HCT116 (cell line): Measurements from ENCODE around the gene SPDEF. TPM values are rescaled to one million over a fixed set of nuclear protein-coding genes. Genes with fewer than 3 reads are reported as not detected.

Experiments
- ATAC-seq: fragments of 200-7000 bp; cut with Tn5 transposase; 2 replicates; pipeline ENCODE4 v1.9.1; 2020; ENCODE audit warnings: mild to moderate bottlenecking, moderate library complexity
- BruUV-seq: library from RNA; stranded (reverse); fragments of 400-500 nt; replicated peaks from 2 replicates; lab custom pipeline; 2021; lab: Mats Ljungman, UMichigan
- CTCF ChIA-PET: fragments of 300-600 bp; sonication (Branson Sonifier 250); formaldehyde crosslinking; loops from one replicate; lab custom pipeline; 2021; ENCODE audit warnings: antibody characterized with exemption; lab: Charles Lee
- POLR2A ChIA-PET: fragments of 300-600, 350-600 bp; sonication (Branson Sonifier 250); formaldehyde crosslinking; loops from one replicate; lab custom pipeline; 2021; ENCODE audit warnings: antibody characterized with exemption; lab: Charles Lee
- RAD21 ChIA-PET, 2 experiments: fragments of 300-600 bp; sonication (Branson Sonifier 250); formaldehyde crosslinking; loops; one replicate each; lab custom pipeline; 2023; ENCODE audit warnings: low total read pairs in 2 of 2; ENCODE audit not compliant: uncharacterized antibody in 2 of 2, unreplicated experiment in 2 of 2, low non-redundant PET in 1 of 2; lab: Charles Lee
- DNase-seq: peaks from one replicate; pipeline ENCODE4 v3.0.0-alpha.2; 2010; ENCODE audit warnings: low read depth, low spot score
- H2AFZ ChIP-seq: fragments of 200-600 bp; shearing (Covaris generic), sonication (generic); 2 replicates; pipeline ENCODE4 v1.6.1; 2017; ENCODE audit warnings: low read depth, mixed run types, mixed read lengths, antibody characterized with exemption, low read length; ENCODE audit not compliant: poor library complexity, severe bottlenecking
- H3K27ac ChIP-seq: 2 replicates; pipeline ENCODE4 v1.5.1; 2012; ENCODE audit warnings: low read depth, low read length
- H3K27me3 ChIP-seq: fragments of 200-600 bp; sonication (generic); 2 replicates; pipeline ENCODE4 v1.6.1; 2016; ENCODE audit warnings: mixed run types, low read length, mixed read lengths; ENCODE audit not compliant: insufficient read depth
- H3K36me3 ChIP-seq, 2 experiments: fragments of 200-500 bp in 1 of 2; fragments of 200-600 bp in 1 of 2; sonication (Bioruptor generic) in 1 of 2; sonication (generic) in 1 of 2; 2 replicates each; pipeline versions ENCODE4 v1.5.1 to v1.6.1; 2014 to 2016; ENCODE audit warnings: low read length in 2 of 2, inconsistent platforms in 1 of 2, mixed read lengths in 1 of 2, mixed run types in 1 of 2; ENCODE audit not compliant: insufficient read depth in 2 of 2, control insufficient read depth in 1 of 2
- H3K4me1 ChIP-seq, 2 experiments: fragments of 200-600 bp in 1 of 2; sonication (generic) in 1 of 2; 2 replicates each; pipeline versions ENCODE4 v1.5.1 to v1.6.1; 2012 to 2017; ENCODE audit warnings: low read length in 2 of 2, inconsistent platforms in 1 of 2, mild to moderate bottlenecking in 1 of 2, mixed read lengths in 1 of 2, mixed run types in 1 of 2, moderate library complexity in 1 of 2; ENCODE audit not compliant: insufficient read depth in 2 of 2, control insufficient read depth in 1 of 2
- H3K4me2 ChIP-seq: fragments of 200-600 bp; sonication (generic); 2 replicates; pipeline ENCODE4 v1.6.1; 2017; ENCODE audit warnings: mixed run types, low read length, mixed read lengths
- H3K4me3 ChIP-seq, 2 experiments: fragments of 200-600 bp in 1 of 2; sonication (generic) in 1 of 2; replicated peaks in 1 of 2; 2 replicates each; pipeline ENCODE4 v1.5.1; 2011 to 2016; ENCODE audit warnings: low read length in 2 of 2, control low read depth in 1 of 2, low read depth in 1 of 2, mild to moderate bottlenecking in 1 of 2, mixed read lengths in 1 of 2, mixed run types in 1 of 2
- H3K79me2 ChIP-seq: fragments of 200-600 bp; sonication (generic); 2 replicates; pipeline ENCODE4 v1.6.1; 2017; ENCODE audit warnings: mild to moderate bottlenecking, mixed run types, low read length, moderate library complexity, mixed read lengths; ENCODE audit not compliant: insufficient read depth
- H3K9ac ChIP-seq: fragments of 200-600 bp; sonication (generic); 2 replicates; pipeline ENCODE4 v1.6.1; 2016; ENCODE audit warnings: low read length, mixed read lengths
- H3K9me2 ChIP-seq: fragments of 200-600 bp; sonication (generic), shearing (Covaris generic); 2 replicates; pipeline ENCODE4 v1.6.1; 2017; ENCODE audit warnings: mixed run types, mild to moderate bottlenecking, moderate library complexity; ENCODE audit not compliant: insufficient read depth
- H3K9me3 ChIP-seq, 2 experiments: fragments of 200-500 bp in 1 of 2; fragments of 200-600 bp in 1 of 2; sonication (Bioruptor generic) in 1 of 2; sonication (generic) in 1 of 2; 2 replicates each; pipeline ENCODE4 v1.6.1; 2014 to 2017; ENCODE audit warnings: low read length in 2 of 2, mixed read lengths in 2 of 2, inconsistent platforms in 1 of 2, low read depth in 1 of 2, mild to moderate bottlenecking in 1 of 2, mixed run types in 1 of 2, moderate library complexity in 1 of 2; ENCODE audit not compliant: control insufficient read depth in 1 of 2, insufficient read depth in 1 of 2
- H4K20me1 ChIP-seq: fragments of 200-600 bp; sonication (generic), shearing (Covaris generic); 2 replicates; pipeline ENCODE4 v1.6.1; 2017; ENCODE audit warnings: mixed run types, mild to moderate bottlenecking, moderate library complexity; ENCODE audit not compliant: insufficient read depth
- ATF3 ChIP-seq: IDR thresholded peaks from 2 replicates; pipeline ENCODE4 v1.6.1; 2012
- CBX3 ChIP-seq: IDR thresholded peaks from 2 replicates; pipeline ENCODE4 v1.6.1; 2012; ENCODE audit warnings: low read depth
- CTCF ChIP-seq, 3 experiments: fragments of 200-600 bp in 1 of 3; sonication (generic) in 1 of 3; IDR thresholded peaks in 2 of 3; conservative IDR thresholded peaks in 1 of 3; 2 replicates each; pipeline ENCODE4 v1.5.1; 2012 to 2017; ENCODE audit warnings: low read depth in 2 of 3, low read length in 2 of 3, antibody characterized with exemption in 1 of 3, borderline replicate concordance in 1 of 3, control low read depth in 1 of 3, mild to moderate bottlenecking in 1 of 3, mixed read lengths in 1 of 3, mixed run types in 1 of 3, moderate library complexity in 1 of 3; ENCODE audit not compliant: insufficient read depth in 1 of 3
- EGR1 ChIP-seq: IDR thresholded peaks from 2 replicates; pipeline ENCODE4 v1.6.1; 2012; ENCODE audit warnings: low read depth
- ELF1 ChIP-seq: IDR thresholded peaks from 2 replicates; pipeline ENCODE4 v1.6.1; 2012; ENCODE audit warnings: low read depth, borderline replicate concordance
- EZH2 ChIP-seq: fragments of 200-600 bp; sonication (generic); IDR thresholded peaks from 2 replicates; pipeline ENCODE4 v1.6.1; 2017; ENCODE audit warnings: antibody characterized with exemption, mixed run types
- EZH2phosphoT487 ChIP-seq: fragments of 200-600 bp; IDR thresholded peaks from 2 replicates; pipeline ENCODE4 v1.6.1; 2018; ENCODE audit warnings: antibody characterized with exemption, borderline replicate concordance
- FOSL1 ChIP-seq: IDR thresholded peaks from 2 replicates; pipeline ENCODE4 v1.6.1; 2012; ENCODE audit warnings: low read depth
- MAX ChIP-seq: IDR thresholded peaks from 2 replicates; pipeline ENCODE4 v1.6.1; 2012
- POLR2A ChIP-seq: IDR thresholded peaks from 2 replicates; pipeline ENCODE4 v1.7.0; 2011; ENCODE audit warnings: borderline replicate concordance; ENCODE audit not compliant: insufficient read depth, insufficient read length; ENCODE audit errors: extremely low read depth
- POLR2AphosphoS5 ChIP-seq: IDR thresholded peaks from 2 replicates; pipeline ENCODE4 v1.6.1; 2011; ENCODE audit warnings: mild to moderate bottlenecking, low read depth, low read length, moderate library complexity
- RAD21 ChIP-seq: IDR thresholded peaks from 2 replicates; pipeline ENCODE4 v1.6.1; 2012; ENCODE audit warnings: low read depth, mild to moderate bottlenecking
- SRF ChIP-seq: IDR thresholded peaks from 2 replicates; pipeline ENCODE4 v1.6.1; 2012; ENCODE audit warnings: low read depth
- ZBTB33 ChIP-seq: IDR thresholded peaks from 2 replicates; pipeline ENCODE4 v1.6.1; 2011; ENCODE audit warnings: mild to moderate bottlenecking, low read length, moderate library complexity; ENCODE audit not compliant: insufficient replicate concordance; ENCODE audit errors: extremely low read depth
- ZFX ChIP-seq: fragments of 450-650 bp; IDR thresholded peaks from 2 replicates; pipeline ENCODE4 v1.6.1; 2017
- ZNF274 ChIP-seq: fragments of 200-500 bp; sonication (Bioruptor generic); IDR thresholded peaks from 2 replicates; pipeline ENCODE4 v1.6.1; 2014; ENCODE audit warnings: mild to moderate bottlenecking, low read depth, low read length, inconsistent platforms
- intact Hi-C: fragments of 100-400 bp; cut with micrococcal nuclease; formaldehyde crosslinking; loops from 2 replicates; pipeline ENCODE4 v1.10.0; 2022
- total RNA-seq: library from RNA; stranded (reverse); gene quantifications from one replicate; pipeline ENCODE4 v1.2.1, GENCODE V29; 2021; ENCODE audit not compliant: unreplicated experiment
- TF ChIP-seq, protein P1 (sequence below): IDR thresholded peaks from 2 replicates; pipeline ENCODE4 v1.6.1; 2012; ENCODE audit warnings: low read depth

The SPDEF gene
- total RNA-seq, 1 experiment from 2014 or later, result 0.39 TPM

DNA sequence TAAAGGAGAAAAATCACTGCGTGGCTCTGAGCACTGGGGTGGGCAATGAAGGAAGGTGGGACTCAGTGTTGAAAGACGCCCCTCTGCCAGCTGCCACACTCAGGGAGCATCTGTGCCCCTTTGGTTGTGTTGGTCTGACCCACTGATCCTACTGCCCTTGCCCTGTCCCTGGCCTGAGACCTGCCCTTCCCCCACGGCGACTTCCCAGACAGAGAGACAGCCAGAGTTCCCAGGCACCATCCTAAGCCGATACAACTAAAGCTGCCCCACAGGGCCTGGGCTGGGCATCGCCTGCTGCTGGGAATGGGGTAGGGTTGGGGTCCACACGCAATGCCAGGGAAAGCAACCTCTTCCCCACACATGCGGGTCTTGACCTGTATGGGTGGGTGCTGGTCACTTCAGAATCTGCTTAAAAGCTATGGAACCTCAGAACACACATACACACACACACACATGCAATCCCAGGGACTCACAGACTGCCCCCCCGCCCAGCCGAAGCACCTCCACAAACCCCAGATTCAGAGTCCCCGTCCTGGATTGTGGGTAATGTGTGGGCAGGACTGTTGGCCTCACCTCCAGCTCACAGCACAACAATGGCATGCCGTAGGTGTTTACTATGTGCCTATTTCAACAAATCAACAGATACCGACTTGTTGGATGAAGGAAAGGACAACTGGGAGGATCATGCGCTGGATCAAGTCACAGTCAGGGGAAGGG is 10.9 kb upstream of the SPDEF start (continued):
- TF ChIP-seq CTCF (IDR thresholded peaks at IDR 0.05 in 2 of 3, conservative IDR thresholded peaks at IDR 0.05 in 1 of 3; ENCODE audit: borderline replicate concordance in 1 of 3, insufficient read depth in 1 of 3, low read depth in 2 of 3, low read length in 2 of 3) (no peak), FOSL1 (no peak), ELF1 (no peak), SRF (no peak), CBX3 (no peak), ZNF274 (no peak)
- TF ChIP-seq, protein P1, sequence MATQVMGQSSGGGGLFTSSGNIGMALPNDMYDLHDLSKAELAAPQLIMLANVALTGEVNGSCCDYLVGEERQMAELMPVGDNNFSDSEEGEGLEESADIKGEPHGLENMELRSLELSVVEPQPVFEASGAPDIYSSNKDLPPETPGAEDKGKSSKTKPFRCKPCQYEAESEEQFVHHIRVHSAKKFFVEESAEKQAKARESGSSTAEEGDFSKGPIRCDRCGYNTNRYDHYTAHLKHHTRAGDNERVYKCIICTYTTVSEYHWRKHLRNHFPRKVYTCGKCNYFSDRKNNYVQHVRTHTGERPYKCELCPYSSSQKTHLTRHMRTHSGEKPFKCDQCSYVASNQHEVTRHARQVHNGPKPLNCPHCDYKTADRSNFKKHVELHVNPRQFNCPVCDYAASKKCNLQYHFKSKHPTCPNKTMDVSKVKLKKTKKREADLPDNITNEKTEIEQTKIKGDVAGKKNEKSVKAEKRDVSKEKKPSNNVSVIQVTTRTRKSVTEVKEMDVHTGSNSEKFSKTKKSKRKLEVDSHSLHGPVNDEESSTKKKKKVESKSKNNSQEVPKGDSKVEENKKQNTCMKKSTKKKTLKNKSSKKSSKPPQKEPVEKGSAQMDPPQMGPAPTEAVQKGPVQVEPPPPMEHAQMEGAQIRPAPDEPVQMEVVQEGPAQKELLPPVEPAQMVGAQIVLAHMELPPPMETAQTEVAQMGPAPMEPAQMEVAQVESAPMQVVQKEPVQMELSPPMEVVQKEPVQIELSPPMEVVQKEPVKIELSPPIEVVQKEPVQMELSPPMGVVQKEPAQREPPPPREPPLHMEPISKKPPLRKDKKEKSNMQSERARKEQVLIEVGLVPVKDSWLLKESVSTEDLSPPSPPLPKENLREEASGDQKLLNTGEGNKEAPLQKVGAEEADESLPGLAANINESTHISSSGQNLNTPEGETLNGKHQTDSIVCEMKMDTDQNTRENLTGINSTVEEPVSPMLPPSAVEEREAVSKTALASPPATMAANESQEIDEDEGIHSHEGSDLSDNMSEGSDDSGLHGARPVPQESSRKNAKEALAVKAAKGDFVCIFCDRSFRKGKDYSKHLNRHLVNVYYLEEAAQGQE, result no peak

DNA sequence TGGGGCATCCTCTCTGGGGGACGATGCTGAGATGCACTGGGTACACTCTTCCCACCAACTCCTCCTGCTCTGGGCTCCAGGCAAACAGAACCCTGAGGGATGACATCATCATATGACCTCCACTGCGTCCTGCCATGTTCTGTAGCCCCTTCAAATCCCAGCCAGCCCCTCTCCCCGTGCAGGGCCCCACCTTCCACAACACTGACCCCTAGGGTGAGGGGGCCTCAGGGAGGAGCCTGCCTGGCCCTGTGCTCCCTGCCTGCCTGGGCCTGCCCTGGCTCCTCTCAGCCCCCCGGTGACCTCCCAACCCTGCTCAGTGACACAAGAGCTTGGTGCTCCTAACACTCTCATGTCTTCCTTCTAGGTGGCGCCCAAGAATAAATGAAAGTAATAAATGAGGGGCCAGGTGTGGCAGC is 9.6 kb upstream of the SPDEF start:
- Histone ChIP-seq H3K9me2 (no peaks in the 10 kb centered on the region), H3K4me3 (no peak overlapping the region), H3K4me2 (no peak overlapping the region), H3K27me3 (no peaks in the 10 kb centered on the region), H3K9me3 (no peaks in the 10 kb centered on the region), H3K79me2 (no peaks in the 10 kb centered on the region), H3K36me3 (no peaks in the 10 kb centered on the region), H2AFZ (no peak overlapping the region), H3K27ac (no peak overlapping the region), H3K4me1 (peaks cover 0 to 27% of the 10 kb centered on the region in 2 experiments; a peak in 2 of 4 replicates), H3K9ac (no peak overlapping the region), H4K20me1 (no peaks in the 10 kb centered on the region)
- no TSS peak for BruUV-seq
- ChIA-PET CTCF (interaction anchor here (0.6 kb wide), 1 partner anchor 186 kb away, joined by 4 read pairs; no protein-coding TSS in a partner anchor), RAD21 (no interaction called here), POLR2A (no interaction called here)
- no peak for ATAC-seq
- intact Hi-C loops, result no loop called here
- no peak for DNase-seq
- TF ChIP-seq FOSL1 (no peak), EGR1 (no peak), POLR2A (no peak), RAD21 (no peak), ZBTB33 (no peak), EZH2phosphoT487 (no peak), MAX (no peak), CBX3 (no peak), EZH2 (no peak), POLR2AphosphoS5 (no peak), ZFX (no peak), ATF3 (no peak), SRF (no peak)
